GM19351 (cell line): Measurements from ENCODE around the gene DEPDC1B.
"Not testable (repeated sequence)": the region's sequence is repeated elsewhere in the genome, so short reads cannot be mapped to it uniquely, and the experiment has no call there.

Experiments
- ATAC-seq: cut with Tn5 transposase; IDR thresholded peaks from one replicate; pipeline ENCODE4 v1.9.1; 2021; ENCODE audit warnings: mild to moderate bottlenecking, moderate library complexity; ENCODE audit not compliant: unreplicated experiment

DEPDC1B gene

GRCh38 chr5:60651872-60652620, 47.9 kb downstream of the DEPDC1B start:
- ATAC-seq: no peak

DNA sequence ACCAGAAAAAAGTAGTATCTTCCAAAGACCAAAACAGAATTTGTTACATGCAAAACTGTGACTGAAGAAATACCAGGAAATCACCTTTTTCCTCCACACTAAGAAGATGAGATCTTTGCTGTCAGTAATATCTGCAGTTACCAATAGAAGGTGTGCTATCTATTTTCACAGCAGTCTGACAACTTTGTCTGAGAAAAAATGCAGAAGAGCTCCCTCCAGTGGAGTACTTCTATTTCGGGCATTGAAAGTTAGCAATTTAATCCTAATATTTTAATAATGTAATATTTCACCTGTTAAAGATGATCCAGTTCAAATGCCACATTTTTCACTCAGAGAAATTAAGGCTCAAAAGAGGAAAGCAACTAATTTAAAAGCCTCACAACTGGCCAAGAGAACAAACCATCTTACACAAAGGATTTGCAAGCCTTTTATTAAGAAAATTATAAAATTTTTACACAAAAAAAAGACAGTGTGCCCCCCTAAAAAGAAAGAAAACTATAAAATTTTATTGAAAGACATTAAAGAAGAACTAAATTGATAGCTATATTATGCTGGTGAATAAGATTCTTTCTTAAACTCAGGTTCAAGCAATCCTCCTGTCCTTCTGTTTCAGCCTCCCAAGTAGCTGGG, 50.6 kb downstream of the DEPDC1B start:
- peak; percentile 81 for ATAC-seq

GRCh38 chr5:60648175-60648574, 51.8 kb downstream of the DEPDC1B start:
- ATAC-seq: no peak

- ATAC-seq: no peak
Measured at GRCh38 chr5:60640901-60641300, 59.1 kb downstream of the DEPDC1B start.

GRCh38 chr5:60639544-60639943, 60.4 kb downstream of the DEPDC1B start:
- no peak for ATAC-seq

DNA sequence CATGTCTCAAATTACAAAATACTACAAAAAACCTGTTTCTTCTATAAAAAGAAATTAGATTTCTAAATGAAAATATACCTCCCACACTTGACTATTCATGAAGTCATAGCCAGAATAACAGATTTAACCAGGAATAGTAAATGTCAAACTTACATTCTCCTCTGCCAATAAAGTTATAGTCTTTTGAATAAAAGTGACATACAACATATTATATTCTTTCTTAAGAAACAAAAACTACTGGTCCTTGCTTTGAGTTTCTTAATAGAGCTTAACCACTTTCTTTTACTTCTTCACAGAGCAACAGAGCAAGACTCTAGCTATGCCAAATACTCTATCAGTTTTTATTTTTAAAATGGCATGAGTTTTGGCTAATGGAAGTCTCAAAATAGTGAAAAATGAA, 61.7 kb downstream of the DEPDC1B start:
- ATAC-seq: no peak

DNA sequence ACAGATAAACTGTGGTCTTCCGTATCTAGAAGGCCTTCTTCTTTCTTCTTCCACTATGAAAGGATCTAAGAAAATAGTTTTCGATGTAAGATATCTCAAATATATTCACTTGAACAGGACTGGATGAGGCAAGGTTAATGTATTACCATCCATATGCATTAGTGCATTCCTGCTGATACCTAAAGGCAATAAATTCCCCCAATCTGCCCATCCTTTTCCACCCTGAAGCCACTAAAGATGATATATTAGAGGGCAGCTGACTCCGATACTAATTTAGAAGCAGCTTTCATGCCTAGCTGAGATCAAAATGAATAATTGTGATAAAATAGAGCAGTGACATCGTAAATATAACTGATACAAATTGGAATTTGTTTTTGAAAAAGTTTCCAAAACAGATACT, 63.3 kb downstream of the DEPDC1B start:
- ATAC-seq: no peak

DNA sequence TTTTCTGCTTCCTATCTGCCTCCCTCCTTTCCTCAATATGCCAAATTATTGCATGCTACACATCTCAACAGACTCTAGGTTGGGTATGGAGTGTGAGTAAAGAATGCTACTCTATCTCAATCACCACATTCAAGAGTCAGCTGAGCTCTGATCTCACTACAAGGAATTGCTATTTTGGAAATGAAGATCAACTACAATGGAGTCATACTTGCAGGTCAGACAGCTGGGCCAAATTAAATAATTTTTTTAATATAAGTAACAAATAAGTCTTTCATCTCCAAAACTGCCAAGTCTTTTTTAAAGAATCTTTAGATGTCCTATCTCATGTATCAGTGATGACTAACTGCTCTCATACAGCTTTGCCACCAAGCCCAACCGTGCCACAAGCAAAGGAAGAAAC, 64.0 kb downstream of the DEPDC1B start:
- no peak for ATAC-seq

- no peak for ATAC-seq
Measured at GRCh38 chr5:60634051-60634450, 65.9 kb downstream of the DEPDC1B start.

DNA sequence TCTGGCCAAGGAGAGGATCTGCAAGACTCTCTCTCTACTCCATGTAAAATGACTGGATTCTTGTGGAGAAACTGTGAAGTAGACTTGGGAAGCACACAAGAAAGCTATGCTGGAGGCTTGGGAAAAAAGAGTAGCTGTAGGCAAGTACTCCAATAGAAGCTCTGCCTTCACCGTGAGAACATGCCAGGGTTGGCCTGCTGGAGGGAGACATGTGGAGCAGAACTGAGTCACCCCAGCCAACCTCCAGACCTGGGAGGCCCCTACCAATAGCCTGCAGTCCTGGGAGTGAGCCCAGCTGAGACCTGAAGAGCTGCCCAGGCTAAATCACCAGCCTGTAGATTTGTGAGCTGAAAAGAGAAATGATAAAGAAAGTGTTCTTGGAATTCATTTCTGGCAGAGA, 66.6 kb downstream of the DEPDC1B start:
- ATAC-seq: no peak

DNA sequence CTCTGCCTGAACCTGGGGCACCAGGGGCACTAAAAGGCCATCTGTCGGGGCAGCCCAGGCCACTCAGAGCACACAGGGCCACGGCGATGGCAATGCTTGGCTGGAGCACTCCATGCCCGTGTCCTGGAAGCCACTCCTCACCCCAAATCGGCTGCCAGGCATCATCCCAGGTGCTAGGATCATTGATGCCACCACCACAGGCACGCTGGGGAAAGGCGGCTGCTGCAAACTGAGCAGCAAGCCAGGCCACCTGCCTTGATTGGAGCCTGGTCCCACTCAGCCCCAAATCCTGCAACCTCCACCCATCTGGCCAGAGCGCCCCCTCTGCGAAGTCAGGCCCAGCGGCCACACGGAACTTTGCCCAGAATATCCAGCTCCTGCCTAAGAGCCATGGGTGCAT, 67.8 kb downstream of the DEPDC1B start:
- ATAC-seq: no peak

DNA sequence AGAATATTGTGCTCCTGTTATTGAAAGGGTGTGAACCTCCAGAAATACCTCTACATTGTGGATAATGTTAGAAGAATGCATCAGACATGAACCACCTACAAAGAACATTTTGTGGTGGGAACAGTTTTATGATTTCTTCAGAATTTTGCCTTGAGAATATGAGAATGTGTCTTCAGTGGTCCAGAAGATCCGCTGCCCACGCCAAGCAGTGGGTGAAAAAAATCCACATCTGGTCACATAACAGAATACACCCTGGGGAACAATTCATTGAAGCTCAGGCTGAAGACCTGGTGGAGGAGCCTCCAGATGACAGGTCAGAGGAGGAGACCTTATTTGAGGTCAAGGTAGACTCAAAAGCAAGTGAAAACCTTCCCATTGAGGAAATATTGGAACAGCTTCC, 69.1 kb downstream of the DEPDC1B start:
- no peak for ATAC-seq

DNA sequence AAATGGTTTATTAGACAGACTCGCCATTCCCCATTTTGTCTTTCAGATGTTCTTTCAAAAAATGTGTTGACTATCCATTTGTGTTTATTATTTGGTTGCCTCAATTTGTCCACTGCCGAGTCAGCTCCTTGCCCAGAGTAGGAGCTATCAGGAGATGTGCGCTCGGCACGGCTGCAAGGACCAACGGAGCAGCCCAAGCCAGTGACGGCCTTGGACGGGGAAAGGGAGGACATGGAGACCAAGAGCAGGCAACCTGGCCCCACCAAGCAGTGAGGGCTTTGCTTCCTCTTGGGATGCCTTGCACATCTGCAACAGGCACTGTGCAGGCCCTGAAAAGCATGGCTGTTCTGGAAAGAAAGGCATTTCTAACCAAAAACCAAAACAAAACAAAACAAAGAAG, 69.8 kb downstream of the DEPDC1B start:
- no peak for ATAC-seq

DNA sequence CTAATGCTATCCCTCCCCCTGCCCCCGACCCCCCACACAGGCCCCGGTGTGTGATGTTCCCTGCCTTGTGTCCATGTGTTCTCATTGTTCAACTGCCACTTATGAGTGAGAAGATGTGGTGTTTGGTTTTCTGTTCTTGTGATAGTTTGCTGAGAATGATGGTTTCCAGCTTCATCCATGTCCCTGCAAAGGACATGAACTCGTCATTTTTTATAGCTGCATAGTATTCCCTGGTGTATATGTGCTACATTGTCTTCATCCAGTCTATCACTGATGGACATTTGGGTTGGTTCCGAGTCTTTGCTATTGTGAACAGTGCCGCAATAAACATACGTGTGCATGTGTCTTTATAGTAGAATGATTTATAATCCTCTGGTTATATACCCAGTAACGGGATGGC, 75.1 kb downstream of the DEPDC1B start:
- not testable (repeated sequence) for ATAC-seq

DNA sequence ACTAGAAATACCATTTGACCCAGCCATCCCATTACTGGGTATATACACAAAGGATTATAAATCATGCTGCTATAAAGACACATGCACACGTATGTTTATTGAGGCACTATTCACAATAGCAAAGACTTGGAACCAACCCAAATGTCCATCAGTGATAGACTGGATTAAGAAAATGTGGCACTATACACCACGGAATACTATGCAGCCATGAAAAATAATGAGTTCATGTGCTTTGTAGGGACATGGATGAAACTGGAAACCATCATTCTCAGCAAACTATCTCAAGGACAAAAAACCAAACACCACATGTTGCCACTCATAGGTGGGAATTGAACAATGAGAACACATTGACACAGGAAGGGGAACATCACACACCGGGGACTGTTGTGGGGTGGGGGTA, 79.2 kb downstream of the DEPDC1B start:
- ATAC-seq: not testable (repeated sequence)

DNA sequence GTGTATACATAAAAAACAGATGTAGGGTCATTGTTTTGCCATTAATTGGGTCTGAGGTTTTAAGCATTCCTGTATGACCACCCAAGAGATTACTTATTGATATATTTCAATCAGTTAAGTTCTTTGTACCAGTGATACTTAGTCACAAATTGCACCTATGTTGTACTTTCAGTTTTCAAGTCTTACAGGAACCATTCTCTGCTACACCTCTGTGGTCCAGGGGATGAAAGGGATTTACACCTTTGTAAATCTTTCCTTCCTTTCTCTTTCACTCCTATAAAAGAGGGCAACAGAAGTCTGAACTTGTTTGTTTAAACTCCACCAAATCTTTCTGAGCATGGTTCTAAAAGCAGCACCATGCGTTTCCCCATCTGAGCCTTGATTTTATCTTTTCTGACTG, 86.1 kb downstream of the DEPDC1B start:
- peak; percentile 72 for ATAC-seq

DNA sequence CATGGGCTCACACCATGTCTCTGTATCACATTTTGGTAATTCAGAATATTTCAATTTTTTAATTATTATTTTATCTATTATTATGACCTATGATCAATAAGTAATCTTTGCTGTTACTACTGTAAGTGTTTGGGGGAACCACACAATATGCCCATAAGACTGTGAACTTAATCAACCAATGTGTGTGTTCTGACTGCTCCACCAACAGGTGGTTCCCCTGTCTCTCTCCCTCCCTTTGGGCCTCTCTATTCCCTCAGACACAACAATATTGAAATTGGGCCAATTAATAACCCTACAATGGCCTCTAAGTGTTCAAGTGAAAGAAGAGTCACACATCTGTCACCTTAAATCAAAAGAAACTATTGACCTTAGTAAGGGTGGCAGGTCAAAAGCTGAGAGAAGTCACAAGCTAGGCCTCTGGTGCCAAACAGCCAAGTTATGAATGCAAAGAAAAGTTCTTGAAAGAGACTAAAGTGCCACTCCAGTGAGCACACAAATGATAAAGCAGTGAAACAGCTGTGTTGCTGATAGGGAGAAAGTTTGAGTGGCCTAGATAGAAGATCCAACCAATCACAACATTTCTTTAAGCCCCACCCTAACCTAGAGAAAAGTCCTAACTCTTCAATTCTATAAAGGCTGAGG, 88.7 kb downstream of the DEPDC1B start:
- no peak for ATAC-seq

GRCh38 chr5:60604771-60605170, 95.2 kb downstream of the DEPDC1B start:
- no peak for ATAC-seq

- peak; percentile 57 for ATAC-seq
Measured at GRCh38 chr5:60598424-60598823, 101.5 kb downstream of the DEPDC1B start.

DNA sequence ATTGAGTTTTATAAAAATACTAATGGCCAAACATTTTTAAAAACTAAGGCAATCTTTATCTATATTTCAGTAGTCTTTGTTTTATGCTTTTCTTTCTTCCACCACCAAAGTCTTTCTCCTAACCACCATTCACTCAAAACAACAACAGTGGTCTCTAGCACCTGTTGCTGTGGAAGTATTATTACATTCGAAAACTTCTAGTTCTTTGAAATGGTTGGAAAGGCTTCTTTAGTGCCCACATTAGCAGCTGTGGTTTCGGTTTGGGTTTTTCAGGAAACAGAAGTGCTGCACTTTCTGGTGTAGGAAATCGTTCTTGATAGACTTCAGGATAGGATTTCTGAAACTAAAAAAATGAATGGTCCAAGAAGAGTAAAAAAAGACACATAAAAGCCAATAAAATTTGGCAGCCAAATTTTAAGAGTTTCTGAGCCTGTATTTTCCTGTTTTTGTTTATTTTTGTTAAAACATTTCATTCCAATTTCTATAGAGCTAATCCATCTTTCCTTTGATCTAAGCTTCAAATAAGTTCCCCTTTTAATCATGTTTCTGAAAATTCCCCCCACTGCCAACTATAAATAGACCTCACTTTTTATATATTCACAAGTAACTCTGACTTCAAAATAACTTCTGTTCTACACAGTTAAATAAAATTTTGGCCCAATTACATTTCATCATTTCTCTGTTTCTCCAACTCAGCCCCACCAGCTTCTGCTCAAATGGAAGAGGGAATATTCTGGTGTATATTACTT, 102.2 kb downstream of the DEPDC1B start:
- ATAC-seq: peak; percentile 77

- no peak for ATAC-seq
Measured at GRCh38 chr5:60594715-60595477, 105.1 kb downstream of the DEPDC1B start.
